GM12878 (cell line): ENCODE results near the gene C20orf96. TPM values are rescaled to one million over a fixed set of nuclear protein-coding genes. Genes with fewer than 3 reads are reported as not detected.
A peak's percentile ranks its signal among the peaks of the same experiment; 100 is the strongest.

Experiments used
- ASH2L ChIP-seq: fragments of 300-600, 200-600 bp; sonication (generic); IDR thresholded peaks from 2 replicates; pipeline ENCODE4 v1.6.1; 2017; ENCODE audit warnings: low read depth, mild to moderate bottlenecking, borderline replicate concordance
- BMI1 ChIP-seq: fragments of 450-650 bp; IDR thresholded peaks from 2 replicates; pipeline ENCODE4 v1.6.1; 2016; ENCODE audit warnings: mild to moderate bottlenecking, moderate library complexity, borderline replicate concordance
- CREM ChIP-seq: IDR thresholded peaks from 2 replicates; pipeline ENCODE4 v1.6.1; 2014; ENCODE audit warnings: antibody characterized with exemption, low read depth
- CUX1 ChIP-seq: IDR thresholded peaks from 2 replicates; pipeline ENCODE4 v1.6.1; 2012; ENCODE audit warnings: improper control_type of control experiment, low read depth, low read length; ENCODE audit not compliant: insufficient replicate concordance
- E4F1 ChIP-seq: fragments of 450-650 bp; IDR thresholded peaks from 2 replicates; pipeline ENCODE4 v1.6.1; 2018; ENCODE audit warnings: borderline replicate concordance, mild to moderate bottlenecking; ENCODE audit not compliant: partially characterized antibody
- GATAD2B ChIP-seq: fragments of 450-650 bp; conservative IDR thresholded peaks from 2 replicates; pipeline ENCODE4 v1.6.1; 2017; ENCODE audit warnings: low read depth, mild to moderate bottlenecking, moderate library complexity
- HSF1 ChIP-seq: fragments of 150-350 bp; IDR thresholded peaks from 2 replicates; pipeline ENCODE4 v1.6.1; 2014; ENCODE audit warnings: mild to moderate bottlenecking, low read depth, low read length
- MYB ChIP-seq: fragments of 150-350 bp; IDR thresholded peaks from 2 replicates; pipeline ENCODE4 v1.6.1; 2014; ENCODE audit warnings: mild to moderate bottlenecking, low read depth, low read length, borderline replicate concordance
- PAX5 ChIP-seq: IDR thresholded peaks from 2 replicates; pipeline ENCODE4 v1.6.1; 2011; ENCODE audit warnings: low read depth, low read length, borderline replicate concordance
- RAD21 ChIP-seq: IDR thresholded peaks from 2 replicates; pipeline ENCODE4 v1.6.1; 2011; ENCODE audit warnings: mild to moderate bottlenecking, low read depth, low read length, moderate library complexity; ENCODE audit not compliant: insufficient read depth
- TAF1 ChIP-seq: IDR thresholded peaks from 2 replicates; pipeline ENCODE4 v1.6.1; 2011; ENCODE audit warnings: mild to moderate bottlenecking, low read depth, low read length, borderline replicate concordance
- WRNIP1 ChIP-seq: IDR thresholded peaks from 2 replicates; pipeline ENCODE4 v1.6.1; 2011; ENCODE audit warnings: low read depth, low read length, improper control_type of control experiment, borderline replicate concordance
- ZNF217 ChIP-seq: fragments of 450-650 bp; IDR thresholded peaks from 2 replicates; pipeline ENCODE4 v1.6.1; 2017; ENCODE audit warnings: antibody characterized with exemption, mild to moderate bottlenecking
- polyA plus RNA-seq, 11 experiments: library from polyadenylated mRNA; depleted of rRNA in 4 of 11; unstranded in 6 of 11; stranded (reverse) in 5 of 11; fragments of >200 nt; fragmentation: Nextera tagmentation in 4 of 11; fragmentation: Illumina TruSeq in 1 of 11; extraction: Ambion mirVana in 4 of 11; extraction: Trizol in 1 of 11; gene quantifications; 1 replicate in 1 of 11; 2 replicates in 10 of 11; pipeline versions ENCODE4 v1.2.1 to v1.2.3, GENCODE V29; 2011 to 2016; ENCODE audit warnings: inconsistent platforms in 2 of 11, missing spikeins in 2 of 11, low read depth in 1 of 11
- total RNA-seq, 4 experiments: library from RNA; depleted of rRNA in 3 of 4; stranded (reverse); fragments of >200 nt in 3 of 4; fragmentation: Illumina TruSeq in 1 of 4; extraction: Trizol in 1 of 4; gene quantifications; 2 replicates each; pipeline versions ENCODE4 v1.2.1 to v1.2.3, GENCODE V29; 2013 to 2021
- TF ChIP-seq, protein P1 (sequence below): fragments of 450-650 bp; IDR thresholded peaks from 2 replicates; pipeline ENCODE4 v1.6.1; 2018; ENCODE audit warnings: mild to moderate bottlenecking, low read depth, moderate library complexity; ENCODE audit not compliant: partially characterized antibody

Gene C20orf96
- total and polyA plus RNA-seq, 10 of the 15 experiments (the other 5 are each of a cell fraction or from before 2014, with no cell fraction given): 1.4 to 8.6 (median 5.9) TPM

DNA sequence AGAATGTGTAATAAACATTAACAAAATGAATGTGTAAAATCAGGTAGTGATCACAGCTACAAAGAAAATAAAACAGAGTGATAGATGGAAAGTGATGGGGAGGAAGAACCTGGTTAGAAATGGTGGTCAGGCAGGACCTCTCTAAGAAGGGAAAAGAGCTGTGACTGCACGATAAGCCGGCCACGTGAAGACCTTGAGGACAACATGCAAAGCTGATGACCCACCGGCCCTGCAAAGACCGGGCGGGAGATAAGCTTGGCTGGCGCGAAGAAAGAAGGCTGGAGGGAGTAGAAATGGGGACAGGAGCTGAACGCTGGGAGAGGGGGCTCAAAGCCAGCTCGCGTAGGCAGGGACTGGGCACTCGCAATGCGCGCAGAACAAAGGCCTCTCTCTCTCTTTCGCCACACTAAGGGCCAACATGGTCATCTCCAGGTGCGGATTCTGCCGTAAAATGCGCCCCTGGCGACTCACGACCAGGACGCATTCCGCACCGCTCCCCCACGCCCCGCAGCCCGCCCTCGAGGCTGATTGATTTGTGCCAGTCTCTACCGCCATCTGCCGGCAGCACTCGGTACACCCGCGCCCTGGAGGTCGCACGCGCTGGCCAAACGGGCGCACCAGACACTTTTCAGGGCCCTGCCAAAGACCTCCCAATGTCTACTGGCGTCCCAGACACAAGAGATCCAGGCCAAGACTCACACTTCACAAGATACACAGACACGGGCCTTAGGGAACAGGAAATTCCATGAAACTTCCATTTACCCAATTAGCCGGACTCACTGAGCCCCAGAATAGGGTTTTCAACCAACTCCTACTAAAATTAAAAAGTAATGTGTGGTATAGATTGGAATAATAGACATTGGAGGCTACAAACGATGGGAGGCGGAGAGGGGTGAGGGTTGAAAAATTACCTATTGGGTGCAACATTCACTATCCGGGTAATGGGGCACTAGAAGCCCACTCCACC lies 23.7 kb downstream of the C20orf96 start (continued):
- TF ChIP-seq RAD21 (peak; percentile 82), ASH2L (no peak), ZNF217 (no peak), MYB (no peak), WRNIP1 (0 out of 2 replicates have a peak, but pooled peaks have one; percentile 50), CUX1 (no peak), E4F1 (peak; percentile 98), GATAD2B (0 out of 2 replicates have a peak, but pooled peaks have one; percentile 32), BMI1 (no peak), PAX5 (no peak), CREM (no peak), HSF1 (no peak), TAF1 (no peak)
- TF ChIP-seq, protein P1, sequence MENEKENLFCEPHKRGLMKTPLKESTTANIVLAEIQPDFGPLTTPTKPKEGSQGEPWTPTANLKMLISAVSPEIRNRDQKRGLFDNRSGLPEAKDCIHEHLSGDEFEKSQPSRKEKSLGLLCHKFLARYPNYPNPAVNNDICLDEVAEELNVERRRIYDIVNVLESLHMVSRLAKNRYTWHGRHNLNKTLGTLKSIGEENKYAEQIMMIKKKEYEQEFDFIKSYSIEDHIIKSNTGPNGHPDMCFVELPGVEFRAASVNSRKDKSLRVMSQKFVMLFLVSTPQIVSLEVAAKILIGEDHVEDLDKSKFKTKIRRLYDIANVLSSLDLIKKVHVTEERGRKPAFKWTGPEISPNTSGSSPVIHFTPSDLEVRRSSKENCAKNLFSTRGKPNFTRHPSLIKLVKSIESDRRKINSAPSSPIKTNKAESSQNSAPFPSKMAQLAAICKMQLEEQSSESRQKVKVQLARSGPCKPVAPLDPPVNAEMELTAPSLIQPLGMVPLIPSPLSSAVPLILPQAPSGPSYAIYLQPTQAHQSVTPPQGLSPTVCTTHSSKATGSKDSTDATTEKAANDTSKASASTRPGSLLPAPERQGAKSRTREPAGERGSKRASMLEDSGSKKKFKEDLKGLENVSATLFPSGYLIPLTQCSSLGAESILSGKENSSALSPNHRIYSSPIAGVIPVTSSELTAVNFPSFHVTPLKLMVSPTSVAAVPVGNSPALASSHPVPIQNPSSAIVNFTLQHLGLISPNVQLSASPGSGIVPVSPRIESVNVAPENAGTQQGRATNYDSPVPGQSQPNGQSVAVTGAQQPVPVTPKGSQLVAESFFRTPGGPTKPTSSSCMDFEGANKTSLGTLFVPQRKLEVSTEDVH: no peak
